ENCODE measurements around the gene PALLD.

DNA sequence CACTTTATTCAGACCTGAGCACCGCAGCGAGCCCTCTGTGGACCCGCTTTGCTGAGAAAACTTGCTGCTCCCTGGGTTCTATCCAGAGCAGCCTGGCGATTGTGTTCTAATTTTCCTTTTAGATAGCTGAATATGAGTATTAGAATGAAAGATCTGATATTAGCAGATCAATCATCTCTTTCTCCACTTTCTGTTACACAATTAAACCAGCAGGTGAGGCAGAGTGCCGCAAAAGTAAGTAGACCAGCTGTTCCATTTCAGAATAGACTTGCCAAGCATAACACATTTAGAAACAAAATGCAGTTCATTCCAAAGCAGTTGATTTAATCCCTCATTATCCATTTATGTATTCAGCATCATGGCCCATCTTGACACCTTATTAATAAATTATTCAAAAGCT is 58.6 kb downstream of the PALLD start:
- no peak for TF ChIP-seq CTCF (IDR thresholded peaks at IDR 0.05; ENCODE audit: borderline replicate concordance, extremely low read depth, low read length, poor library complexity, severe bottlenecking)
- TF ChIP-seq EZH2 (IDR thresholded peaks at IDR 0.05; ENCODE audit: borderline replicate concordance, low read depth, low read length, severe bottlenecking) = no peak
